22Rv1 (cell line): ENCODE measurements around the gene NRG3.

Source experiments
- CTCF ChIP-seq: fragments of 450-650 bp; IDR thresholded peaks from 2 replicates; pipeline ENCODE4 v1.5.1; 2017; ENCODE audit warnings: mild to moderate bottlenecking
- ZFX ChIP-seq: fragments of 450-650 bp; IDR thresholded peaks from 2 replicates; pipeline ENCODE4 v1.6.1; 2017; ENCODE audit warnings: antibody characterized with exemption, borderline replicate concordance

DNA sequence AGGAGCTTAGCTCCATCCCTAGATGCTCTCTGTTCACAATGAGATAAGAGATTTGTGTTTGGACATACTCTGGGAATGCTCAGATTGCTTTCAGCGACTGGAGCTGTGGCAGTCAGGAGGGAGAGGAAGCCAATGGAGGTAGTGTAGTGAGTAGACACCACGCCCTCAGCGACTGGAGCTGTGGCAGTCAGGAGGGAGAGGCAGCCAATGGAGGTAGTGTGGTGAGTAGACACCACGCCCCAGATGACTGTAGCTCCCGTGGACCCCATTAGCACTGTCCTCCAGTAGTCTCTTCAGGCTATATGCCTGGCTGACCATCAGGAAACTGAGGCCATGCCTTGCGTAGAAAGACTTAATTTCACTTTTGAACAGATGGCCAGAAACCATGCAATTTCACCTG lies 1033.8 kb downstream of the NRG3 start:
- TF ChIP-seq CTCF (no peak), ZFX (no peak)
